Measurements from ENCODE around the gene RAE1. TPM values are rescaled to one million over a fixed set of nuclear protein-coding genes. Genes with fewer than 3 reads are reported as not detected.

Gene RAE1
- total RNA-seq, 1 experiment from 2014 or later = 34.5 TPM

- no TSS peak for BruUV-seq (replicated peaks)
- CTCF ChIA-PET = no interaction called here
- peaks cover 19% of the 10 kb centered on the region for H3K4me1 ChIP-seq (ENCODE audit: control insufficient read depth, insufficient read depth, low read length)
- DNase-seq (ENCODE audit: low read depth, low spot score) = no peak
- in situ Hi-C loops (cut with HindIII; ENCODE audit: low pct_unique_long_range_greater_than_20kb, low sequenced_read_pairs) (no loop called here), intact Hi-C loops (cut with micrococcal nuclease; ENCODE audit: unreplicated experiment) (no loop called here)
- POLR2A ChIA-PET = no interaction called here
- H3K27me3 ChIP-seq (ENCODE audit: control insufficient read depth, insufficient read depth, low read length) = no peaks in the 10 kb centered on the region
- no peak for ATAC-seq
- H3K4me3 ChIP-seq (ENCODE audit: low read depth in 2 of 2, low read length in 2 of 2) = no peak overlapping the region
- peaks cover 2% of the 10 kb centered on the region; the same call in 1 of the 2 replicates for H3K36me3 ChIP-seq (ENCODE audit: control insufficient read depth, insufficient read depth, low read length)
- TF ChIP-seq TCF7L2 (IDR thresholded peaks at IDR 0.05; ENCODE audit: low read depth, low read length) = no peak
- TF ChIP-seq CTCF (IDR thresholded peaks at IDR 0.05) = no peak
- TF ChIP-seq REST (IDR thresholded peaks at IDR 0.05; ENCODE audit: insufficient read depth in 1 of 2, low read depth in 2 of 2, low read length in 1 of 2) = no peak
- TF ChIP-seq POLR2AphosphoS5 (IDR thresholded peaks at IDR 0.05; ENCODE audit: low read depth, low read length) = no peak
- TF ChIP-seq SIN3A (IDR thresholded peaks at IDR 0.05; ENCODE audit: borderline replicate concordance, insufficient read depth, low read depth, low read length) = no peak
- no peak overlapping the region for H3K27ac ChIP-seq (ENCODE audit: low read length)
- H3K9me3 ChIP-seq (ENCODE audit: control insufficient read depth, insufficient read depth, low read depth, low read length) = no peaks in the 10 kb centered on the region
Measured at GRCh38 chr20:57394121-57395082, 43.3 kb downstream of the RAE1 start.

GRCh38 chr20:57395111-57395966 is 44.3 kb downstream of the RAE1 start:
- ATAC-seq (no peak), DNase-seq (ENCODE audit: low read depth, low spot score) (no peak)
- peaks cover 2% of the 10 kb centered on the region; the same call in 1 of the 2 replicates for H3K36me3 ChIP-seq (ENCODE audit: control insufficient read depth, insufficient read depth, low read length)
- no peak overlapping the region for H3K27ac ChIP-seq (ENCODE audit: low read length)
- intact Hi-C loops (cut with micrococcal nuclease; ENCODE audit: unreplicated experiment) = no loop called here
- TF ChIP-seq CTCF (IDR thresholded peaks at IDR 0.05) (no peak), TCF7L2 (IDR thresholded peaks at IDR 0.05; ENCODE audit: low read depth, low read length) (no peak), SIN3A (IDR thresholded peaks at IDR 0.05; ENCODE audit: borderline replicate concordance, insufficient read depth, low read depth, low read length) (no peak), POLR2AphosphoS5 (IDR thresholded peaks at IDR 0.05; ENCODE audit: low read depth, low read length) (no peak), REST (IDR thresholded peaks at IDR 0.05; ENCODE audit: insufficient read depth in 1 of 2, low read depth in 2 of 2, low read length in 1 of 2) (no peak)
- H3K4me3 ChIP-seq (ENCODE audit: low read depth in 2 of 2, low read length in 2 of 2) = no peak overlapping the region
- BruUV-seq (replicated peaks) = no TSS peak
- peaks cover 11% of the 10 kb centered on the region for H3K4me1 ChIP-seq (ENCODE audit: control insufficient read depth, insufficient read depth, low read length)
- ChIA-PET POLR2A (no interaction called here), CTCF (no interaction called here)
- H3K9me3 ChIP-seq (ENCODE audit: control insufficient read depth, insufficient read depth, low read depth, low read length) = no peaks in the 10 kb centered on the region
- no peaks in the 10 kb centered on the region for H3K27me3 ChIP-seq (ENCODE audit: control insufficient read depth, insufficient read depth, low read length)
- in situ Hi-C loops (cut with HindIII; ENCODE audit: low pct_unique_long_range_greater_than_20kb, low sequenced_read_pairs) = no loop called here
